ENCODE measurements around the gene JSRP1.

JSRP1 gene

GRCh38 chr19:2231621-2232221 is 24.5 kb downstream of the JSRP1 start:
- no peak for FAIRE-seq

GRCh38 chr19:2230807-2231533 is 25.2 kb downstream of the JSRP1 start:
- FAIRE-seq, result no peak

GRCh38 chr19:2230033-2230531 is 26.1 kb downstream of the JSRP1 start:
- no peak for FAIRE-seq

- no peak for FAIRE-seq
Measured at GRCh38 chr19:2229103-2230032, 26.8 kb downstream of the JSRP1 start.

GRCh38 chr19:2228157-2229030 is 27.8 kb downstream of the JSRP1 start:
- FAIRE-seq, result no peak

GRCh38 chr19:2227415-2228156 is 28.6 kb downstream of the JSRP1 start:
- FAIRE-seq, result no peak

- FAIRE-seq, result no peak
Measured at GRCh38 chr19:2226840-2227360, 29.3 kb downstream of the JSRP1 start.

GRCh38 chr19:2226051-2226839 is 30.0 kb downstream of the JSRP1 start:
- FAIRE-seq, result no peak

- FAIRE-seq, result no peak
Measured at GRCh38 chr19:2225415-2226050, 30.7 kb downstream of the JSRP1 start.

- FAIRE-seq, result no peak
Measured at GRCh38 chr19:2224754-2225349, 31.4 kb downstream of the JSRP1 start.

- FAIRE-seq, result no peak
Measured at GRCh38 chr19:2223959-2224358, 32.3 kb downstream of the JSRP1 start.

- no peak for FAIRE-seq
Measured at GRCh38 chr19:2223391-2223790, 32.8 kb downstream of the JSRP1 start.

- FAIRE-seq, result no peak
Measured at GRCh38 chr19:2221918-2222317, 34.3 kb downstream of the JSRP1 start.

- no peak for FAIRE-seq
Measured at GRCh38 chr19:2221250-2221831, 34.9 kb downstream of the JSRP1 start.

- FAIRE-seq, result no peak
Measured at GRCh38 chr19:2219726-2220125, 36.5 kb downstream of the JSRP1 start.

- no peak for FAIRE-seq
Measured at GRCh38 chr19:2217591-2217990, 38.6 kb downstream of the JSRP1 start.

GRCh38 chr19:2216361-2217225 is 39.6 kb downstream of the JSRP1 start:
- no peak for FAIRE-seq

- FAIRE-seq, result no peak
Measured at GRCh38 chr19:2215281-2215751, 40.9 kb downstream of the JSRP1 start.

All from G401.6 (cell line).